HG03066 (cell line): ENCODE data around the gene SH3D19.
"Not testable (repeated sequence)": the region's sequence is repeated elsewhere in the genome, so short reads cannot be mapped to it uniquely, and the experiment has no call there.

Source experiments
- ATAC-seq: cut with Tn5 transposase; IDR thresholded peaks from one replicate; pipeline ENCODE4 v1.9.1; 2021; ENCODE audit warnings: low read depth; ENCODE audit not compliant: unreplicated experiment

Gene SH3D19

GRCh38 chr4:151322161-151322560, 3.2 kb downstream of the SH3D19 start:
- ATAC-seq: not testable (repeated sequence)

DNA sequence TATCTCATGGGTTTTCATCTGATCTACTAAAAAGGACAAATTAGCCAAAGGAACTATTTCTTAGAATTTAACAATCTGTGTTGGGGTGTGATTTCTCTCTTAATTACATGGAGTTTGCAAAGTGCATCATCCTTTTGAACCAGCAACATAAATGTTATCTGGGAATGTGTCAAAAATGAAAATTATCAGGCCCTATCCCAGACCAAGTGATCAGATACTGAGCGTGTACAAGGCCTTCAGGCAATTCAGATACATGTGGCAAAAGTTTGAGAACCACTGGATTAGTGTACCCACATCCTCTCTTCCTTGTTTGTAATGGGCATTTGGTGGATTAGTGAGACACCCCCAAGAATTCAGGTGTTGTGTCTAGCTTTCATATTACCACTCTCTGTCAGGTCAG, 3.8 kb downstream of the SH3D19 start:
- no peak for ATAC-seq

- no peak for ATAC-seq
Measured at GRCh38 chr4:151319490-151319889, 5.9 kb downstream of the SH3D19 start.

DNA sequence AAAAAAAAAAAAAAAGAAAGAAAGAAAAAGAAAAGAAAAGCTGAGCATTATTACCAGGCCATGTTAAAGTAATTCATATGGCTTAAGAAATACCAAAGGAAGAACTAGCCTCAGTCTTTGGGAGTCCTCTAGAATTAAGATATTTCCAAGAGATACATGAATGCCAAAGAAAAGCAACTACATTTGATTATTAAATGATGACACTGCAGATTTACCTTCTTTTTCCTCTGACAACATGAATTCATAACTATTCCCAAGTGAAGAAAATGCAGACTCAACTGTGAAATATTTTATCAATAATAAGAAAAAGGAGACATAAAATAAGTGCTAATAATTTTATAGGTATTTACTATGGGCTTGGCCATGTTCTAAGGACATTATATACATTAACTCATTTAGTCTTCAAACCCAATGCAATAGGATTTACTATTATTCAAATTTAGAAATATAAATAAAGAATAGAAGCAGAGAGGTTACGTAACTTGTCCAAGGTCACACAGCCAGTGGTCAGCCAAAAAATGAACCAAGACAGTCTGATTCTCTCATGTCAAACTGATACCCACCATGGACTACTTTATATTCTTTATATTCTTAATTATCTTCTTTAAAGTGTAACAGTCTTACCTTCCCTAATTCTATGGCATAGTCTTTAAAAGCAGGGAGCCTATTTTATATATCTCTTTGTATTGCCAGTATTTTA, 6.9 kb downstream of the SH3D19 start:
- no peak for ATAC-seq

DNA sequence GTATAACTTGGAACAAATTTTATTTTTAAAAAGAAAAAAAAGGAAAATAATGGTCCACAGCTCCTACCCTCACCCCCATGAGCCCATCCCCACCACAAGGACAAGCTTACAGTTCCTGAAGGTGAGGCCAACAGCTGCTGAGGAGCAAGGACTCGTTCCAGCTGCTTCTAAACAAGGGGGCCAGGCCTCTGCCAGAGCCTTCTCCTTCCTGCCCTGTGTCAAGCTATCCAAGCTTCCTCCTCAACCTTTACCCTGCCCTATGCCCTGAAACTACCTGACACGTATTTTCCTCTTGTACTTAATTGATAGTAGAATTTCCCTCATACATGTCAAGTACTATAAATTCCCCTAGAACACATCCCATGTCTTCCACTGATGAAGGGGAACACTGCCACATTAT, 8.8 kb downstream of the SH3D19 start:
- ATAC-seq: no peak

DNA sequence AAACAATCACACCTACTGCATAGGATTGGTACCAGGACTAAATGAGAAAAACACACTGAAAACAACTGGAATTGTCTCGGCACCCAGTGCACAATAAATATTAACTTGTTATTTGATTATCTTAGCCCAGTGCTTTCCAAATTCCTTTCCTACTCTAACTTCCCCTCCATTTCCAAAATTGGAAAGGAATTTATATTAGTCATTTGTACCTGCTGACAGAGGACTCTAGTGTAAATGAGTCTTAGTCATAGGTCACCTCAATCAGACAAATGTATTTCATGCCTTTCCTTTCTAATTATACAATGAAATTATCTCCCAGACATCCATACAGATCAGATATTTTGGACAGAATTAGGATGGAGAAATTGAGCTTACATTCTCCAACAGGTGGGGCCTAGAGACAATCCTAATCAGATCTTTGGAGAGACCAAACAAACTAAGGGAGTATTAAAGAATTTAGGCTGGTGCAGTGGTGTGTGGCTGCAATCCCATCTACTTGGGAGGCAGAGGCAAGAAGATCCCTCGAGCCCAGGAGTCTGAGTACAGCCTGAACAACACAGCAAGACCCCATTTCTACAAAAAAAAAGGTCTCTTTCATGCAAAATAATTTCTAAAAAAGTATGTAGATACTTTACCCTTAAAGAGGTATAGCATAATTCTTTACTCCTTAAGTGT, 10.1 kb downstream of the SH3D19 start:
- no peak for ATAC-seq

DNA sequence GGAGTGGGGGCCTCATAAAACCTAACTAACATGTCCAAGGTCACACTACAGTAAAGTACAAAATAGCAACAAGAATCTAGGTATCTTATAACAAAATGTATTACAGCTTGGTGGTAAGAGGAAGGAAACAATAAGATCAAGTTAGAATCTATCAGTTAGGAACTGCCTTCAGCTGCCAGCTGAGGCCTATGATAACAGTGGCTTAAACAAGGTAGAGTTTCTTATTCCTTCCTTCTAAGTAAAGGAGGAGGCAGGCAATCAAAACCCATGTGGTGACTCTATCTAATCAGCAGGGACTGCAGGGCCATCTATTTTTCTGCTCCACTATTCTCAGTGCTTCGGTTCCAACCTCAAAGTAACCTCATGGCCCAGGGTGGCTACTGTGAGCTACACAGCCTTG, 10.9 kb downstream of the SH3D19 start:
- ATAC-seq: no peak

DNA sequence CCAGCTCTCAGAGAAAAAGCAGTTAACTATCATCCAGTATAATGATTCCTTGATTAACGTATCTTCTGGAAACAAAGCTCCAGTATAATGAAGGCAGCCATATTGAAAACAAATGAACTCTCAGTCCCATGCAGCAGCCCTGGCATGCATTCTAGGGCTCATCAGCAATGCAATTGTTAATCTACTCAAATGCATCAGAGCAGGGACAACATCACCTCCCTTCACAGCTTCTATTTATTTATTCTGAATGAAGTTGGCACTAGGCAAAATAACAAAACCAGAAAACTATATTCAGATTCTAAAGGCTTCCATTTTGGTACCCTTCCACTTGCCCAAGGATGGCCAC, 11.4 kb downstream of the SH3D19 start:
- no peak for ATAC-seq

GRCh38 chr4:151313306-151314009, 11.9 kb downstream of the SH3D19 start:
- no peak for ATAC-seq

DNA sequence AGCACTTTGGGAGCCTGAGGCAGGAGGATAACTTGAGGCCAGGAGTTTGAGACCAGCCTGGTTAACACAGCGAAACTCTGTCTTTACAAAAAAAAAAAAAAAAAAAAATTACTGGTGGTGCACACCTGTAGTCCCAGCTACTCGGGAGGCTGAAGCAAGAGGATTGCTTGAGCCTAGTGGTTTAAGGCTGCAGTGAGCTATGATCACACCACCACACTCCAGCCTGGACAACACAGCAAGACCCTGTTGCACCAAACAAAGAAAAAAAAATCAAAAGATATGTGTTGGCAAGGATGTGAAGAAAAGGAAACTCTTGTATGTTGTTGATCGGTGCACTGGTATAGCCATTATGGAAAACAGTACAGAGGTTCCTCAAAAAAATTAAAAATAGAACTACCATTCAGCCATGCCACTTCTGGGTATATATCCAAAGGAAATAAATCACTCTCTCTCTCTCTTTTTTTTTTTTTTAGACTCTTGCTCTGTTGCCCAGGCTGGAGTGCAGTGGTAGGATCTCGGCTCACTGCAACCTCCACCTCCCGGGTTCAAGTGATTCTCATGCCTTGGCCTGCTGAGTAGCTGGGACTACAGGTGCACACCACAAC, 15.2 kb downstream of the SH3D19 start:
- no peak for ATAC-seq

GRCh38 chr4:151304755-151305154, 20.6 kb downstream of the SH3D19 start:
- ATAC-seq: peak; percentile 75

GRCh38 chr4:151304226-151304625, 21.2 kb downstream of the SH3D19 start:
- ATAC-seq: no peak

- no peak for ATAC-seq
Measured at GRCh38 chr4:151302432-151302831, 23.0 kb downstream of the SH3D19 start.

- ATAC-seq: no peak
Measured at GRCh38 chr4:151297170-151297569, 28.2 kb downstream of the SH3D19 start.

DNA sequence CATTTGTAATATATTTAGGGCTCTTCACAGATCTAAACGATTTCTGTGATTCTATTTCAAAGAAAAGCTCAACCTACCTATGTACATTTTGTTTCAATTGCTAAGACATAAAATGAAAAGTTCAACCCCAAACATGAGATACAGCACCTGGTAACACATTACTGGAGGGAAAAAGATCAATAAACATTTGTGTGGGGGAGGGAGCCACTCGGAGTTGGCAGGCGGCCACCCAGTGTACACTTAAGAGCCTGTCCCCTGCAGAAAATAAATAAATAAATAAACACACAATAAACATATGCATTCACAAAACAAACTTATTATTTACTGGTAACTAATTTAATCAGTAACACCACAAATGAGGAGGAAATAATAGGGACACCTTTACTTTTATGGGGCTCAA, 29.2 kb downstream of the SH3D19 start:
- no peak for ATAC-seq

GRCh38 chr4:151294833-151295496, 30.4 kb downstream of the SH3D19 start:
- ATAC-seq: no peak

- ATAC-seq: no peak
Measured at GRCh38 chr4:151292038-151292437, 33.4 kb downstream of the SH3D19 start.

DNA sequence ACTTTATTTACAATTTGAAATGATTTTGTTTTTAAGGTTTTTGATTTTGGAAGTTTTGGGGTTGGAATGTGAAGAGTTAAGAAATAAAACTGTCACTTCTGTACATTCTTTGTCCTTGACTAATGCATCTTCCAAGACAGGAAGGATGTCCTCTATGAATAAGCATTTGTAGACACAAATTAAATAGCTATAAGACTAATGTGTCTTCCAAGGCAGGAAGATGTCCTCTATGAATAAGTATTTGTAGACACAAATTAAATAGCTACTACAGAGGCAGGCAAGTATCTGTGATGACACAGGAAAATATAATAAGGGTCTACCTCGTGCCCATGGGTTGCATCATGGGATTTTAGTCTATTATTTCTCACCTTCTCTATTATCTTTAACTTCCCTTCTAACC, 33.9 kb downstream of the SH3D19 start:
- ATAC-seq: no peak

- no peak for ATAC-seq
Measured at GRCh38 chr4:151287409-151287808, 38.0 kb downstream of the SH3D19 start.

- no peak for ATAC-seq
Measured at GRCh38 chr4:151284534-151285245, 40.7 kb downstream of the SH3D19 start.
